GM23338 (cell line): ENCODE data around the gene RBM8A.

Experiments used
- CREB1 ChIP-seq: fragments of 250-450 bp; sonication (Bioruptor Pico); IDR thresholded peaks from 2 replicates; pipeline ENCODE4 v1.5.0; 2020; ENCODE audit warnings: low read depth, mild to moderate bottlenecking, moderate library complexity
- CTCF ChIP-seq, 2 experiments: fragments of 200-600 bp in 1 of 2; sonication (generic) in 1 of 2; conservative IDR thresholded peaks; 2 replicates each; pipeline versions ENCODE4 v1.5.1 to v1.6.1; 2016 to 2017; ENCODE audit warnings: antibody characterized with exemption in 2 of 2, low read depth in 2 of 2, mild to moderate bottlenecking in 2 of 2, moderate library complexity in 1 of 2
- EZH2 ChIP-seq: fragments of 200-600 bp; sonication (generic); IDR thresholded peaks from one replicate; pipeline ENCODE4 v1.8.0; 2017; ENCODE audit warnings: antibody characterized with exemption, mild to moderate bottlenecking, low read depth; ENCODE audit not compliant: unreplicated experiment
- EZH2phosphoT487 ChIP-seq: fragments of 200-600 bp; sonication (generic); IDR thresholded peaks from one replicate; pipeline ENCODE4 v1.8.1; 2018; ENCODE audit warnings: antibody characterized with exemption; ENCODE audit not compliant: unreplicated experiment
- JUNB ChIP-seq: IDR thresholded peaks from one replicate; pipeline ENCODE4 v1.6.1; 2016; ENCODE audit warnings: antibody characterized with exemption; ENCODE audit not compliant: unreplicated experiment
- NANOG ChIP-seq: IDR thresholded peaks from 2 replicates; pipeline ENCODE4 v1.6.1; 2016; ENCODE audit warnings: antibody characterized with exemption, borderline replicate concordance
- POLR2AphosphoS5 ChIP-seq: IDR thresholded peaks from 2 replicates; pipeline ENCODE4 v1.6.1; 2016; ENCODE audit warnings: antibody characterized with exemption, low read depth
- STAT1 ChIP-seq: IDR thresholded peaks from one replicate; pipeline ENCODE4 v1.6.1; 2016; ENCODE audit warnings: antibody characterized with exemption; ENCODE audit not compliant: unreplicated experiment
- ZNF114 ChIP-seq: fragments of 250-450 bp; sonication (Bioruptor Pico); IDR thresholded peaks from 2 replicates; pipeline ENCODE4 v1.5.0; 2020; ENCODE audit warnings: mild to moderate bottlenecking, moderate library complexity
- ZNF331 ChIP-seq: fragments of 250-450 bp; sonication (Bioruptor Pico); IDR thresholded peaks from 2 replicates; pipeline ENCODE4 v1.5.0; 2020; ENCODE audit warnings: low read depth, mild to moderate bottlenecking, moderate library complexity
- ZNF462 ChIP-seq: fragments of 250-450 bp; sonication (Bioruptor Pico); IDR thresholded peaks from 2 replicates; pipeline ENCODE4 v1.5.0; 2020; ENCODE audit warnings: mild to moderate bottlenecking, moderate library complexity
- TF ChIP-seq, protein P1 (sequence below): IDR thresholded peaks from one replicate; pipeline ENCODE4 v1.6.1; 2018; ENCODE audit warnings: antibody characterized with exemption; ENCODE audit not compliant: unreplicated experiment
- TF ChIP-seq, protein P2 (sequence below): IDR thresholded peaks from 2 replicates; pipeline ENCODE4 v1.6.1; 2016; ENCODE audit warnings: antibody characterized with exemption

DNA sequence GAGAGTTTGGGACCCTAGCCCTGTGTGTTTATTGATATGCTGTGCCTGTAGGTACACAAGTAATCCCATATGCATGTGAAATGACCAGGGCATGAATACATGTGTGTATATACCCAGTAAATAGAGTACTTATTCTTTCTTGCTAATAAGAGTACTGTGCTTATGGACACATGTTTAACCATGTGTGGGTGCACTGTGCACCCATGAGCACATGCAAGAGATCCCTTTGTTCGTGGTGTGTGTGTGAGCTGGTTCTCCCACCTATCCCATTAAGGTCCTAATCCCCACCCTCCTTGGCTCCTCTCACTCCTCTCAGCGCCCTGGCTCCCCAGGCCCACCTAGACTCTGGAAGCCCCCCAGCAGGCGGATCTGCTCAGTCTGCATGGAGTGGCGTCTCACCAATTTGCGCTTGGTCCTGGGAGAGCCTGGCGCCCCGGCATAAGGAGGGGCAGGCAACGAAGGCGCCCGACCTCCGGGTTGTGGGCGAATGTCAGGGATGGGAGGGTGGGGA lies 32.7 kb upstream of the RBM8A start:
- TF ChIP-seq, protein P1, sequence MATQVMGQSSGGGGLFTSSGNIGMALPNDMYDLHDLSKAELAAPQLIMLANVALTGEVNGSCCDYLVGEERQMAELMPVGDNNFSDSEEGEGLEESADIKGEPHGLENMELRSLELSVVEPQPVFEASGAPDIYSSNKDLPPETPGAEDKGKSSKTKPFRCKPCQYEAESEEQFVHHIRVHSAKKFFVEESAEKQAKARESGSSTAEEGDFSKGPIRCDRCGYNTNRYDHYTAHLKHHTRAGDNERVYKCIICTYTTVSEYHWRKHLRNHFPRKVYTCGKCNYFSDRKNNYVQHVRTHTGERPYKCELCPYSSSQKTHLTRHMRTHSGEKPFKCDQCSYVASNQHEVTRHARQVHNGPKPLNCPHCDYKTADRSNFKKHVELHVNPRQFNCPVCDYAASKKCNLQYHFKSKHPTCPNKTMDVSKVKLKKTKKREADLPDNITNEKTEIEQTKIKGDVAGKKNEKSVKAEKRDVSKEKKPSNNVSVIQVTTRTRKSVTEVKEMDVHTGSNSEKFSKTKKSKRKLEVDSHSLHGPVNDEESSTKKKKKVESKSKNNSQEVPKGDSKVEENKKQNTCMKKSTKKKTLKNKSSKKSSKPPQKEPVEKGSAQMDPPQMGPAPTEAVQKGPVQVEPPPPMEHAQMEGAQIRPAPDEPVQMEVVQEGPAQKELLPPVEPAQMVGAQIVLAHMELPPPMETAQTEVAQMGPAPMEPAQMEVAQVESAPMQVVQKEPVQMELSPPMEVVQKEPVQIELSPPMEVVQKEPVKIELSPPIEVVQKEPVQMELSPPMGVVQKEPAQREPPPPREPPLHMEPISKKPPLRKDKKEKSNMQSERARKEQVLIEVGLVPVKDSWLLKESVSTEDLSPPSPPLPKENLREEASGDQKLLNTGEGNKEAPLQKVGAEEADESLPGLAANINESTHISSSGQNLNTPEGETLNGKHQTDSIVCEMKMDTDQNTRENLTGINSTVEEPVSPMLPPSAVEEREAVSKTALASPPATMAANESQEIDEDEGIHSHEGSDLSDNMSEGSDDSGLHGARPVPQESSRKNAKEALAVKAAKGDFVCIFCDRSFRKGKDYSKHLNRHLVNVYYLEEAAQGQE: no peak
- TF ChIP-seq JUNB (no peak), CTCF (conservative IDR thresholded peaks at IDR 0.05; ENCODE audit: low read depth in 2 of 2) (no peak), EZH2phosphoT487 (no peak), POLR2AphosphoS5 (no peak), EZH2 (no peak), CREB1 (CRISPR knock-in tag) (no peak), STAT1 (no peak), NANOG (no peak), ZNF462 (no peak), ZNF331 (CRISPR knock-in tag) (no peak), ZNF114 (CRISPR knock-in tag) (no peak)
- TF ChIP-seq, protein P2, sequence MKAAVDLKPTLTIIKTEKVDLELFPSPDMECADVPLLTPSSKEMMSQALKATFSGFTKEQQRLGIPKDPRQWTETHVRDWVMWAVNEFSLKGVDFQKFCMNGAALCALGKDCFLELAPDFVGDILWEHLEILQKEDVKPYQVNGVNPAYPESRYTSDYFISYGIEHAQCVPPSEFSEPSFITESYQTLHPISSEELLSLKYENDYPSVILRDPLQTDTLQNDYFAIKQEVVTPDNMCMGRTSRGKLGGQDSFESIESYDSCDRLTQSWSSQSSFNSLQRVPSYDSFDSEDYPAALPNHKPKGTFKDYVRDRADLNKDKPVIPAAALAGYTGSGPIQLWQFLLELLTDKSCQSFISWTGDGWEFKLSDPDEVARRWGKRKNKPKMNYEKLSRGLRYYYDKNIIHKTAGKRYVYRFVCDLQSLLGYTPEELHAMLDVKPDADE: no peak
